DOHH2 (cell line): ENCODE measurements around the gene HSF2BP.

Experiments used
- EZH2phosphoT487 ChIP-seq: fragments of 200-600 bp; sonication (generic); IDR thresholded peaks from 2 replicates; pipeline ENCODE4 v1.6.1; 2017; ENCODE audit warnings: borderline replicate concordance, mild to moderate bottlenecking, antibody characterized with exemption, low read length, moderate library complexity, mixed read lengths
- TF ChIP-seq, protein P1 (sequence below): fragments of 200-600 bp; sonication (generic); IDR thresholded peaks from one replicate; pipeline ENCODE4 v1.5.1; 2014; ENCODE audit warnings: antibody characterized with exemption, mild to moderate bottlenecking, low read depth, low read length; ENCODE audit not compliant: poor library complexity, severe bottlenecking

DNA sequence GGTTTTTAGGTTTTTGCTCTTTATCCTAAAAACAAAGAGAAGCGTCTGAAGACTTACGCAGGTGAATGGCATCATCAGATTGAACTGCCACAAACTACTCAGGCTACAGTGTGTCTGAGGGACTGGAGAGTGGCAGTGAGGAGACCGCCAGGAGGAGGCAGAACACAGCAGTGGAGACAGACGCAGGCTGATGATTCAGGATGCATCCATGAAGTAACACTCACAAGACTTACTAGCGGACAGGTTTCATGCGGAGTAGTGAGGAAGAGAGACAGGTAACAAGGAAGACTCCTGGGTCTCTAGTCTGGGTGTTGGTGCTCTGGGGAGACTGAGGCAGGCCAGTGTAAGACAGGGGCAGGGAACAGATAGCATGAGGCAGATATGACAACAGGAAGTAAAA, 5.7 kb downstream of the HSF2BP start:
- TF ChIP-seq, protein P1, sequence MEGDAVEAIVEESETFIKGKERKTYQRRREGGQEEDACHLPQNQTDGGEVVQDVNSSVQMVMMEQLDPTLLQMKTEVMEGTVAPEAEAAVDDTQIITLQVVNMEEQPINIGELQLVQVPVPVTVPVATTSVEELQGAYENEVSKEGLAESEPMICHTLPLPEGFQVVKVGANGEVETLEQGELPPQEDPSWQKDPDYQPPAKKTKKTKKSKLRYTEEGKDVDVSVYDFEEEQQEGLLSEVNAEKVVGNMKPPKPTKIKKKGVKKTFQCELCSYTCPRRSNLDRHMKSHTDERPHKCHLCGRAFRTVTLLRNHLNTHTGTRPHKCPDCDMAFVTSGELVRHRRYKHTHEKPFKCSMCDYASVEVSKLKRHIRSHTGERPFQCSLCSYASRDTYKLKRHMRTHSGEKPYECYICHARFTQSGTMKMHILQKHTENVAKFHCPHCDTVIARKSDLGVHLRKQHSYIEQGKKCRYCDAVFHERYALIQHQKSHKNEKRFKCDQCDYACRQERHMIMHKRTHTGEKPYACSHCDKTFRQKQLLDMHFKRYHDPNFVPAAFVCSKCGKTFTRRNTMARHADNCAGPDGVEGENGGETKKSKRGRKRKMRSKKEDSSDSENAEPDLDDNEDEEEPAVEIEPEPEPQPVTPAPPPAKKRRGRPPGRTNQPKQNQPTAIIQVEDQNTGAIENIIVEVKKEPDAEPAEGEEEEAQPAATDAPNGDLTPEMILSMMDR = no peak
- TF ChIP-seq EZH2phosphoT487 = no peak
